ENCODE measurements around the gene TBL1XR1.

TBL1XR1 gene

DNA sequence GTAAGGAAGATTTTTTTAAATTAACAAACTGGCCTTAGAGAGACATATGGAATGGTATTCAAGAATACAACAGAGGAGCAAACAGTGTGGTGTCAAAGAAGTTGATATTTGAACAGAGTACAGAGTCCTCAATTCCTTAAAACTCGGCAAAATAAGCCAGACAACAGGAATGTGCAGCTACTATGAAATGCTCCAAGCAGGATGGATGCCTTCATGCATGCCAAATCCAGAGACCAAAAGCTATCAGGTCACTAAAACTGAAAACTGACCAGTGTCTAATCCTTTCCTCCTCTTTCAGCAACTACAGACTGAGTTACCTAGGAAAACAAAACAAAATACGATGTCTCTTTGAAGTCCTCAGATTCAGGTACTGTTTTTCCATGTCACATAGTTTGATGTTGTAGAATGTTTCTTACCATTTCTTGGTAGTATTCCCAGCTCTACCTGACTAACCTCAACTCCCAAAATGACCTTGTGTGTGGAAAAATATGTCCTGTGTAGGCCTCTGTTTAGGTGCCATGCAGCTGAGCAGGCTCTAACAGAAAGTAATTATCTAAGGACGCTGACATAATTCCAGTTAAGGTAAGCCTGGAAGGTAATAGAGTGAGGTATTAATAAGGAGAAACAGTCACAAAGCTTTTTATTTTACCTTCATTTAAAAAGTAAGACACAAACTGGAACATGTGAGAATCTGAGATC, 46.9 kb downstream of the TBL1XR1 start:
- DNase-seq (ENCODE audit: low read depth): peak; percentile 24
- TF ChIP-seq, protein P1, sequence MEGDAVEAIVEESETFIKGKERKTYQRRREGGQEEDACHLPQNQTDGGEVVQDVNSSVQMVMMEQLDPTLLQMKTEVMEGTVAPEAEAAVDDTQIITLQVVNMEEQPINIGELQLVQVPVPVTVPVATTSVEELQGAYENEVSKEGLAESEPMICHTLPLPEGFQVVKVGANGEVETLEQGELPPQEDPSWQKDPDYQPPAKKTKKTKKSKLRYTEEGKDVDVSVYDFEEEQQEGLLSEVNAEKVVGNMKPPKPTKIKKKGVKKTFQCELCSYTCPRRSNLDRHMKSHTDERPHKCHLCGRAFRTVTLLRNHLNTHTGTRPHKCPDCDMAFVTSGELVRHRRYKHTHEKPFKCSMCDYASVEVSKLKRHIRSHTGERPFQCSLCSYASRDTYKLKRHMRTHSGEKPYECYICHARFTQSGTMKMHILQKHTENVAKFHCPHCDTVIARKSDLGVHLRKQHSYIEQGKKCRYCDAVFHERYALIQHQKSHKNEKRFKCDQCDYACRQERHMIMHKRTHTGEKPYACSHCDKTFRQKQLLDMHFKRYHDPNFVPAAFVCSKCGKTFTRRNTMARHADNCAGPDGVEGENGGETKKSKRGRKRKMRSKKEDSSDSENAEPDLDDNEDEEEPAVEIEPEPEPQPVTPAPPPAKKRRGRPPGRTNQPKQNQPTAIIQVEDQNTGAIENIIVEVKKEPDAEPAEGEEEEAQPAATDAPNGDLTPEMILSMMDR (conservative IDR thresholded peaks at IDR 0.05; ENCODE audit: low read depth, low read length): no peak
- no peak overlapping the region for H3K4me3 ChIP-seq (ENCODE audit: low read depth, low read length)

- DNase-seq (ENCODE audit: low read depth): peak; percentile 28
- H3K4me3 ChIP-seq (ENCODE audit: low read depth, low read length): no peak overlapping the region
- TF ChIP-seq, protein P1 (conservative IDR thresholded peaks at IDR 0.05; ENCODE audit: low read depth, low read length): no peak
These were observed 48.2 kb downstream of the TBL1XR1 start for GRCh38 chr3:177149106-177149505.

- no peak for DNase-seq (ENCODE audit: low read depth)
- H3K4me3 ChIP-seq (ENCODE audit: low read depth, low read length): no peak overlapping the region
- TF ChIP-seq, protein P1 (conservative IDR thresholded peaks at IDR 0.05; ENCODE audit: low read depth, low read length): no peak
These were observed 49.5 kb downstream of the TBL1XR1 start for GRCh38 chr3:177147790-177148189.

DNA sequence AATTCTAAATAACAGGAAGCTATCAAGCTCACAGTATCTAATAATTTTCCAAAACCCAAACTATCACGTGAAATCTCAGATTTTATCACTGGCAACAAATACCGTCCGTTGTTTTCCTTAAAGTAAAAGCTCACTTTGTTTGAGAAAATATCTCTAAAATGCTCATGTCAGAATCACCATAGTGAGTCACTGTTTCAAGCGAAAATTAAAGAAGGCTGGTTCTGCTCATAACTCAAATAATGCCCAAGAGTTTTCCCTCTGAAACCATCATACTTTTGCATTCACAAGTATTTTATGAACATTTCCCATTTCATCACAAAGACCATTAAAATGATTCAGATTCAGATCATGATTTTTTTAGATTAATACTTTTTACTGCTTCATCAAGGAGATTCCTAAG, 50.6 kb downstream of the TBL1XR1 start:
- no peak overlapping the region for H3K4me3 ChIP-seq (ENCODE audit: low read depth, low read length)
- TF ChIP-seq, protein P1 (conservative IDR thresholded peaks at IDR 0.05; ENCODE audit: low read depth, low read length): no peak
- peak; percentile 25 for DNase-seq (ENCODE audit: low read depth)

DNA sequence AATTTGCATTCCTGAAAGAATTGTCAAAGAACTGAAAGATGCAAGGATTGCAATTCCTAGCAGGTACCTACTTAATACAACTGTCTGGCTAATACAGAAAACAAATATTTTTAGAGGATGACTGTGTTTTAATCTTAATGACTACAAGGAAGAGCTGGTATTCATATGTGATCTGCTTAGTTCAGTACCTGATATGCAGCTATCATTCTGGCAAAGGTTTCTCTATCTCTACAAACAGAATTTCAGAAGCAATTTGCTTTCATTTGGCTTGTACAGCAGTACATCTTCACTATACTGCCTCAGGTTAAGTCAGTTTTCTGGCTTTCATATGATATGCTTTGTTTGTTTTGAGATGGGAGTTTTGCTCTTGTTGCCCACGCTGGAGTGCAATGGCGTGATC, 51.3 kb downstream of the TBL1XR1 start:
- TF ChIP-seq, protein P1 (conservative IDR thresholded peaks at IDR 0.05; ENCODE audit: low read depth, low read length): no peak
- H3K4me3 ChIP-seq (ENCODE audit: low read depth, low read length): no peak overlapping the region
- no peak for DNase-seq (ENCODE audit: low read depth)

DNA sequence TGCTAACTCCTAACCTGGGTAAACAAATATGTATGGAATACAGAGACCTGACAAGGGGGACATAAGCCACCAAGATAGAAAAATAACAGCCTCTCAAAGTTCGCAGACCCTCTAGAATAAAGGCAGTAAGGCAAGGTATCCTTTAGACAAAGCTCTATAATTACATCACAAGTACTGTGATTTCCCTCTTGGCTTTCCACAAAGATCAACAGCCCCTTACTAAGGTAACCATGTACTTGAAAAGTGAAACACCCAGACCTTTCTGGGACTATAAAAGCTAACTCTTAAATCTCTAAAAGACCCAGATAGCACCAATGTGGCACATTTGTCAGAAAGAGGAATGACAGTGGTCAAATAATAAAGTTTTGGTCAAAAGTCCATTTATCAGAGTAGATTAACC, 51.9 kb downstream of the TBL1XR1 start:
- H3K4me3 ChIP-seq (ENCODE audit: low read depth, low read length): no peak overlapping the region
- no peak for DNase-seq (ENCODE audit: low read depth)
- TF ChIP-seq, protein P1 (conservative IDR thresholded peaks at IDR 0.05; ENCODE audit: low read depth, low read length): no peak

- TF ChIP-seq, protein P1 (conservative IDR thresholded peaks at IDR 0.05; ENCODE audit: low read depth, low read length): no peak
- H3K4me3 ChIP-seq (ENCODE audit: low read depth, low read length): no peak overlapping the region
- DNase-seq (ENCODE audit: low read depth): peak; percentile 18
These were observed 52.4 kb downstream of the TBL1XR1 start for GRCh38 chr3:177144922-177145321.
